Endothelial cell (in vitro differentiated cells): ENCODE measurements around the gene SLC28A1. TPM values are rescaled to one million over a fixed set of nuclear protein-coding genes. Genes with fewer than 3 reads are reported as not detected.

Experiments
- DNase-seq: peaks from one replicate; pipeline ENCODE4 v3.0.0; 2021; ENCODE audit warnings: low spot score
- H3K27ac Mint-ChIP-seq: one replicate; pipeline ENCODE4 v1.8.0; 2021; ENCODE audit warnings: mixed read lengths, inconsistent platforms; ENCODE audit not compliant: unreplicated experiment
- H3K27me3 Mint-ChIP-seq: one replicate; pipeline ENCODE4 v1.8.0; 2021; ENCODE audit warnings: mild to moderate bottlenecking, moderate library complexity, mixed read lengths, inconsistent platforms; ENCODE audit not compliant: unreplicated experiment
- H3K36me3 Mint-ChIP-seq: one replicate; pipeline ENCODE4 v1.8.0; 2021; ENCODE audit warnings: mild to moderate bottlenecking, low read depth, mixed read lengths, inconsistent platforms; ENCODE audit not compliant: unreplicated experiment
- H3K4me1 Mint-ChIP-seq: one replicate; pipeline ENCODE4 v1.8.0; 2021; ENCODE audit warnings: mild to moderate bottlenecking, mixed read lengths, inconsistent platforms; ENCODE audit not compliant: unreplicated experiment
- H3K4me3 Mint-ChIP-seq: one replicate; pipeline ENCODE4 v1.8.0; 2021; ENCODE audit warnings: mild to moderate bottlenecking, mixed read lengths, inconsistent platforms; ENCODE audit not compliant: unreplicated experiment
- H3K9me3 Mint-ChIP-seq: one replicate; pipeline ENCODE4 v1.8.0; 2021; ENCODE audit warnings: mixed read lengths, inconsistent platforms; ENCODE audit not compliant: unreplicated experiment
- total RNA-seq: library from RNA; stranded (reverse); fragmentation: NEBNext Ultra II Directional; extraction: Animal tissue kit (Norgen Biotek cat#: 25700); gene quantifications from one replicate; pipeline ENCODE4 v1.2.1, GENCODE V29; 2021; ENCODE audit not compliant: unreplicated experiment
- TF ChIP-seq, protein P1 (sequence below): fragments of 200-600 bp; sonication (generic); IDR thresholded peaks from one replicate; pipeline ENCODE4 v1.5.0; 2021; ENCODE audit warnings: antibody characterized with exemption; ENCODE audit not compliant: unreplicated experiment

Gene SLC28A1
- total RNA-seq, 1 donor from 2014 or later: not detected

DNA sequence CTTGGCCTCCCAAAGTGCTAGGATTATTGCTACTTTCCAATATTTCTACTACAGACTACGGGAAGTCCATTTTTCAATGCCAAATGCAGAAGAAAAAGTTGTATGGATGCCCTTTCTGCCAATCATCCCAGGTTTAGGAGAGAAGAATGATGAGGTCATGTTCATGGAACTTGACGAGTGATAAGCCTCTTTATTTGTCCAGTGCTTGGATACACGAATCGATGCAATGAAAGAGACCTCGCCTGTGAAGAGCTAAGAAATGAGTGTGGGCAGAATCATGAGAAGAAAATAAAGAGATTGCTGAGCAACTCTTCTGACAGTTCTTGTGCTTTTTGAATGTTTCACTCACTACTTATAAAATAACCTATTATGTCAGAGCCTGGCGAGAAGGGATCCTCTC, 996 bp upstream of the SLC28A1 start:
- H3K27ac Mint-ChIP-seq: no peak overlapping the region
- H3K27me3 Mint-ChIP-seq: peaks cover 4% of the 10 kb centered on the region
- H3K9me3 Mint-ChIP-seq: no peaks in the 10 kb centered on the region
- no peaks in the 10 kb centered on the region for H3K36me3 Mint-ChIP-seq
- no peak overlapping the region for H3K4me3 Mint-ChIP-seq
- peaks cover under 1% of the 10 kb centered on the region for H3K4me1 Mint-ChIP-seq
- no peak for DNase-seq
- TF ChIP-seq, protein P1, sequence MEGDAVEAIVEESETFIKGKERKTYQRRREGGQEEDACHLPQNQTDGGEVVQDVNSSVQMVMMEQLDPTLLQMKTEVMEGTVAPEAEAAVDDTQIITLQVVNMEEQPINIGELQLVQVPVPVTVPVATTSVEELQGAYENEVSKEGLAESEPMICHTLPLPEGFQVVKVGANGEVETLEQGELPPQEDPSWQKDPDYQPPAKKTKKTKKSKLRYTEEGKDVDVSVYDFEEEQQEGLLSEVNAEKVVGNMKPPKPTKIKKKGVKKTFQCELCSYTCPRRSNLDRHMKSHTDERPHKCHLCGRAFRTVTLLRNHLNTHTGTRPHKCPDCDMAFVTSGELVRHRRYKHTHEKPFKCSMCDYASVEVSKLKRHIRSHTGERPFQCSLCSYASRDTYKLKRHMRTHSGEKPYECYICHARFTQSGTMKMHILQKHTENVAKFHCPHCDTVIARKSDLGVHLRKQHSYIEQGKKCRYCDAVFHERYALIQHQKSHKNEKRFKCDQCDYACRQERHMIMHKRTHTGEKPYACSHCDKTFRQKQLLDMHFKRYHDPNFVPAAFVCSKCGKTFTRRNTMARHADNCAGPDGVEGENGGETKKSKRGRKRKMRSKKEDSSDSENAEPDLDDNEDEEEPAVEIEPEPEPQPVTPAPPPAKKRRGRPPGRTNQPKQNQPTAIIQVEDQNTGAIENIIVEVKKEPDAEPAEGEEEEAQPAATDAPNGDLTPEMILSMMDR: no peak

DNA sequence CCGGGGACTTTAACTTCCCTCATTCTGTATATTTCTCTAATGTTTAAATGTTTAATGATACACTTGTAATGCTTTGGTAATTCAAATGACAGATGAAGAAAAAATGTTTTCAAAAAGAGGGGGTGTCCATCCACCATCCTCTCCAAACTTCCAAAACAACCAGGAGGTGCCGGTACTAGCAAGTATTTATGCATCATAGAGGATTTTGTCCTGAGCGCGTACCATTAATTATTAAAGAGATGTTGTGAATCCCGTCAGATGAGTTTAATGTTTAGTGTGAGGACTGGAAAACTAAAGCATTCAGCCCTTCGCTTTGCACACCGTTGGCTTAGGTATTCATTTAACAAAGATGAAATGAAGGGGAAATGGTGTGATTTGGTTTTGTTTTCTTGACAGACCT, 1.3 kb downstream of the SLC28A1 start:
- Mint-ChIP-seq H3K4me3 (no peak overlapping the region), H3K36me3 (no peaks in the 10 kb centered on the region), H3K9me3 (no peaks in the 10 kb centered on the region), H3K27me3 (peaks cover 2% of the 10 kb centered on the region), H3K4me1 (no peaks in the 10 kb centered on the region), H3K27ac (no peak overlapping the region)
- no peak for DNase-seq
- TF ChIP-seq, protein P1: no peak

DNA sequence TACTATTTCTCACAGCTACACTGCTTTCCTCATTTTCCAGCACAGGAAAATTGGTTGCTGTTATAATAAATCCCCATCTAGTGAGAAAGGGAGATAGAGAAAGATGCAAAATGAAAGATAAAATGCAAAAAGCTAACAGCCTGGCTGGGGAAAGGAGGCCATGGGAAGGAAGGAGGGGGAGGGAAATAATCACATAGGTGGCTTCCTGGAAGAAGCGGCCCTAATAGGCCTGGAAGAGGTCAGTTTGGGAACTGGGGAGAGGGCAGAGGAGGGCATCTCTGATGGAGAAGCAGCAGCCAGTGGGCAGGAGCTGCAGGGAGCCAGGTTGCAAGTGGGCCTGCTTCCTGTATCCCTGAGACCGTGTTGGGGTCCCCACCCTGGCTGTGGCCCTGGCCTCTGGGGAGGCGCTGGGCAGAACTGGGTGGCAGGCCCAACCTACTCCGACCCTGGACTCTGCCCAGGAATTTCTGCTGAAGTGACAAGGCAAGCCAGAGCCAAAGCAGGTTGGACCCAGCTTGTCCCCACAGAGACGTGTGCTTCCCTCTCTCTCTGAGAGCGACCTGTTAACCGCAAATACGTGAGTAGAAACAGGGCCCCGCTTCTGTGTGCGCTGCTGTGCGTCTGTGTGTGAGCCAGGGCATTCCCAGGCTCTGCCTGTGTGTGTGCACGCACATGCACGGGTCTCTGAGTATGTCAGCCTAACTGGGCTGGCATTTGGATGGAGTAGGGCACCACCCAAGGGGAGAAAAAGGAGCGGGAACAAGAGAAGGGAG, 1.9 kb downstream of the SLC28A1 start:
- Mint-ChIP-seq H3K4me3 (no peak overlapping the region), H3K4me1 (no peaks in the 10 kb centered on the region), H3K27ac (no peak overlapping the region), H3K27me3 (peaks cover 6% of the 10 kb centered on the region), H3K36me3 (no peaks in the 10 kb centered on the region), H3K9me3 (no peaks in the 10 kb centered on the region)
- TF ChIP-seq, protein P1: no peak
- DNase-seq: no peak

DNA sequence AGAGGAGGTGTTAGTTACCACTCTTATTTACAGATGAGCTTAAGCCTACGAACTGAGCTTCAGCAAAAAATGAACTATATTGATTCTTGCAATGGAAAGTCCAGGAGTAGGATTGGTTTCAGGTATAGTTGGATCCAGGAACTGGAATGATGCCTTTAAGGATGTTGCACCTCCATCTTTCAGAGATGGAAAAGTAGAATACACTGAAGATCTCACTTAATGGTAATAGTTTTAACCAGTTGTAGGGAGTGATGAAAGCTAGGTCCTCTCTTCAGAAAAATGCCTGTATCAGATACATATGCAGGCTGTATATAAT, 2.5 kb downstream of the SLC28A1 start:
- Mint-ChIP-seq H3K27me3 (peaks cover 10% of the 10 kb centered on the region), H3K4me1 (no peaks in the 10 kb centered on the region), H3K36me3 (no peaks in the 10 kb centered on the region), H3K27ac (no peak overlapping the region), H3K9me3 (no peaks in the 10 kb centered on the region), H3K4me3 (no peak overlapping the region)
- TF ChIP-seq, protein P1: no peak
- DNase-seq: no peak

DNA sequence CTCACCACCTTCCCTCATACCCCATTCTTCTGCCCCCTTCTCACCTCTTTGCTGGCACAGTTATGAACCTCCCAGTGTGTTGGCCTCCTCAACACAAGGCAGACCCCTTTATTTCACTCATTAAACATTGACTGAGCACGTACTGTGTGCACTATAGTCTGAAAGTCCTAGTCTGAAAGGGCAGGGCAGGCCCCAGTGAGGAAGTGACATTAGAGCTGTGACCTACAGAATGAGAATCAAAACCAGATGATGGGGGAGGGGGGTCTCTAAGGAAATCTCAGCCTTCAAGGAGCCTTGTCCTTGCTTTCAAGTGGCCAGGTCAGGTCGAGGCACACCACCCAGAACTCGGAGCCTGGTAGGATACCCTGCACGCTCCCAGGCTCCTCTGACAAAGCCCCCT, 3.5 kb downstream of the SLC28A1 start:
- no peaks in the 10 kb centered on the region for H3K36me3 Mint-ChIP-seq
- H3K4me3 Mint-ChIP-seq: no peak overlapping the region
- DNase-seq: no peak
- TF ChIP-seq, protein P1: no peak
- H3K27me3 Mint-ChIP-seq: peaks cover 10% of the 10 kb centered on the region
- no peaks in the 10 kb centered on the region for H3K9me3 Mint-ChIP-seq
- H3K4me1 Mint-ChIP-seq: no peaks in the 10 kb centered on the region
- no peak overlapping the region for H3K27ac Mint-ChIP-seq
